Common myeloid progenitor, CD34-positive (primary cell): ENCODE data around the gene EXOSC5.
A peak's percentile ranks its signal among the peaks of the same experiment; 100 is the strongest.
"Not testable (repeated sequence)": the region's sequence is repeated elsewhere in the genome, so short reads cannot be mapped to it uniquely, and the experiment has no call there.

Experiments
- CTCF ChIA-PET: fragments of 350-600 bp; sonication (Branson Sonifier 250); formaldehyde crosslinking; loops from one replicate; lab custom pipeline; 2021; ENCODE audit warnings: antibody characterized with exemption; lab: Charles Lee
- POLR2A ChIA-PET: fragments of 350-600 bp; sonication (Branson Sonifier 250); formaldehyde crosslinking; loops from one replicate; lab custom pipeline; 2021; ENCODE audit warnings: antibody characterized with exemption; lab: Charles Lee
- DNase-seq, 3 donors: peaks; one replicate each; pipeline versions ENCODE4 v3.0.0 to v3.0.0-alpha.2; 2013
- H3K27ac ChIP-seq, 2 experiments: 1 replicate in 1 of 2; 2 replicates in 1 of 2; pipeline ENCODE4 v1.7.0; 2013; ENCODE audit warnings: inconsistent platforms in 2 of 2, low read length in 2 of 2, mild to moderate bottlenecking in 2 of 2, low read depth in 1 of 2, moderate library complexity in 1 of 2; ENCODE audit not compliant: severe bottlenecking in 2 of 2, insufficient read depth in 1 of 2, poor library complexity in 1 of 2
- H3K27me3 ChIP-seq, 5 experiments: replicated peaks in 2 of 5; 1 replicate in 3 of 5; 2 replicates in 2 of 5; pipeline versions ENCODE4 v1.6.1 to v1.7.0; 2013; ENCODE audit warnings: low read length in 4 of 5, mild to moderate bottlenecking in 2 of 5, moderate library complexity in 2 of 5, inconsistent platforms in 1 of 5; ENCODE audit not compliant: insufficient read depth in 5 of 5, control insufficient read depth in 4 of 5
- H3K36me3 ChIP-seq, 4 experiments: 1 replicate in 2 of 4; 2 replicates in 2 of 4; pipeline versions ENCODE4 v1.6.1 to v1.7.0; 2013; ENCODE audit warnings: low read length in 3 of 4, control low read depth in 1 of 4, mild to moderate bottlenecking in 1 of 4; ENCODE audit not compliant: control insufficient read depth in 4 of 4, insufficient read depth in 4 of 4
- H3K4me1 ChIP-seq, 4 experiments: 1 replicate in 3 of 4; 2 replicates in 1 of 4; pipeline versions ENCODE4 v1.6.1 to v1.7.1; 2013; ENCODE audit warnings: low read length in 3 of 4, mild to moderate bottlenecking in 3 of 4, control low read depth in 1 of 4, inconsistent platforms in 1 of 4, moderate library complexity in 1 of 4; ENCODE audit not compliant: control insufficient read depth in 4 of 4, insufficient read depth in 4 of 4; ENCODE audit errors: control extremely low read depth in 1 of 4
- H3K4me3 ChIP-seq, 7 experiments: 1 replicate in 4 of 7; 2 replicates in 3 of 7; pipeline versions ENCODE4 v1.5.1 to v1.7.0; 2013; ENCODE audit warnings: mild to moderate bottlenecking in 7 of 7, low read length in 6 of 7, moderate library complexity in 6 of 7, inconsistent platforms in 2 of 7, low read depth in 2 of 7, control low read depth in 1 of 7; ENCODE audit not compliant: insufficient read depth in 4 of 7, control insufficient read depth in 1 of 7; ENCODE audit errors: extremely low read depth in 1 of 7
- H3K9me3 ChIP-seq, 5 experiments: 1 replicate in 4 of 5; 2 replicates in 1 of 5; pipeline versions ENCODE4 v1.6.1 to v1.7.1; 2013; ENCODE audit warnings: low read length in 4 of 5, mild to moderate bottlenecking in 2 of 5, inconsistent platforms in 1 of 5, low read depth in 1 of 5, moderate library complexity in 1 of 5; ENCODE audit not compliant: control insufficient read depth in 4 of 5, insufficient read depth in 2 of 5; ENCODE audit errors: control extremely low read depth in 1 of 5
- WGBS: methylation state at CpG from one replicate; pipeline ENCODE4 v1.1.5; 2013; ENCODE audit not compliant: insufficient coverage; 5-methylcytosine and 5-hydroxymethylcytosine counted together

Gene EXOSC5

DNA sequence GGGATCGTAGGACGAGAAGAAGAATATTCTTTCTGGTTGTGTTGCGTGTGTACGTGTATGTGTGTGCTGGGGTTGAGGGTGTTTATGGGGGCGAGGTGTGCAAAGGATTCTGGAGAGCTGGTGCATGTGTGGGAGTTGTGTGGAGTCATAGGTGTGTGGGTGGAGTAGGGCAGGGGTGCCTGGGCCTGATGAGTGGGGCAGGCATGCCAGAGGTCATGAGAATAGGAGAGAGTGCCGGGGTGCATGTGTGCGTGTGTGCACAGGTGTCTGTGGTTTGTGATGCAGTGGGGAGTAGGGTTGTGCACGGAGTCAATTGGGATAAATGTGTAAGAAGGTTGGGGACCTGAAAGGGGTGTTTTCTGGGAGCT, 20.2 kb downstream of the EXOSC5 start:
- H3K27ac ChIP-seq = peak overlapping the region in 1 of 2 experiments; percentile 25
- no peaks in the 10 kb centered on the region for H3K27me3 ChIP-seq
- H3K4me1 ChIP-seq = peaks cover 3 to 31% (median 19%) of the 10 kb centered on the region in 4 experiments
- H3K4me3 ChIP-seq = peak overlapping the region in 5 of 7 experiments; percentile 56 to 85 (median 72)
- POLR2A ChIA-PET = no interaction called here
- peaks cover 0 to 11% (median 1%) of the 10 kb centered on the region in 4 experiments for H3K36me3 ChIP-seq
- 72% methylated on average over 8 of the region's 8 CpGs for WGBS
- H3K9me3 ChIP-seq = no peaks in the 10 kb centered on the region
- no peak for DNase-seq
- CTCF ChIA-PET = interaction anchor here (1.1 to 4.5 kb wide), 4 partner anchors 10 to 54 kb away, joined by 3 to 38 read pairs (median 8); partner anchors contain the start of gene B9D2

GRCh38 chr19:41376241-41376997, 20.7 kb downstream of the EXOSC5 start, which contains the start of gene TMEM91:
TSS of gene TMEM91 (plus strand) at chr19:41376533. CDS start at chr19:41378310, 1,777 bp downstream.
- 3% methylated on average over 36 of the region's 47 CpGs for WGBS
- DNase-seq = peak in 2 of 3 donors; percentile 28 to 36
- Histone ChIP-seq H3K9me3 (no peaks in the 10 kb centered on the region), H3K4me1 (peaks cover 3 to 31% (median 19%) of the 10 kb centered on the region in 4 experiments), H3K27me3 (no peaks in the 10 kb centered on the region), H3K4me3 (peak within 1 kb of the TSS in 6 of 7 experiments; percentile 43 to 85 (median 66)), H3K27ac (peak within 1 kb of the TSS in 1 of 2 experiments; percentile 25), H3K36me3 (peaks cover 0 to 9% (median 1%) of the 10 kb centered on the region in 4 experiments)
- ChIA-PET CTCF (interaction anchor here (0.9 to 4.5 kb wide), 6 partner anchors 10 to 55 kb away, joined by 3 to 38 read pairs (median 5); partner anchors contain the start of gene B9D2), POLR2A (no interaction called here)

DNA sequence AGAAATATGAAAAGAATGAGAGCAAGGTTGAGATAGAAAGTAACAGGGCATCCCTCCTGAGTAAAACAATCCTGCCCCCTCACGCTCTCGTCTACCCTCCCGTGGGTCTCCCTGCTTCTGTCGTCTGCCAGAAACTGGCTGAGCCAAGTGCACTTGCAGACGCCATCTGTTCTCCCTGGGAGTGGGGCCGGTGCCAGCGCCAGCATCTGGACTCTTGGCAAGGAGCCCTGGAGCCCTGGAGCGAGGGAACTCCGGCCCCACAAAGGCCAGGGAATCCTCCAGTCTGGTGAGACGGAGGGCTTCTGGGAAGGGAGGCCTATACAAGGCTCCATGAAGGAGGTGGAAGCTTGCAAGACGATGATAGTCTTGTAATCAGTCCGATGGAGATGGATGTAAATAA, 23.2 kb downstream of the EXOSC5 start:
- ChIA-PET POLR2A (no interaction called here), CTCF (no interaction called here)
- Histone ChIP-seq H3K27ac (no peak overlapping the region), H3K9me3 (no peaks in the 10 kb centered on the region), H3K27me3 (no peaks in the 10 kb centered on the region), H3K36me3 (peaks cover 0 to 6% (median 0%) of the 10 kb centered on the region in 4 experiments), H3K4me1 (peaks cover 3 to 35% (median 18%) of the 10 kb centered on the region in 4 experiments), H3K4me3 (no peak overlapping the region)
- DNase-seq = no peak
- WGBS = 93% methylated on average over 9 of the region's 12 CpGs

DNA sequence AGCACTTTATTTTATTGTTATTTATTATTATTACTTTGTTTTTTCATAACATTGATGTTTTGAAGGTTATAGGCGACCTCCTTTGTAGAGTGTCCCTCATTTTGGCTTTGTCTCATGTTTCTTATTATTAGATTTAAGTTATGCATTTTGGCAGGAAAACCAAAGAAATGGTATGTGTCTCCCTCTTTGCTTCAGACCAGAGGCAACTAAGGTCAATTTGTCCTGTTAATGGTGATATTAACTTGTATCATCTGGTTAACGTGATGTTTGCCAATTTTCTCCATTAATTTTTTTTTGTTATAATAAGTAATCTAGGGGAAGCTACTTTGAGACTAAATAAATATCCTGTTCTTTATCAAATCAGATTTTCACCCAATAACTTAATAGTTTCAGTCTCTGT, 24.7 kb downstream of the EXOSC5 start:
- no peak for DNase-seq
- Histone ChIP-seq H3K27me3 (no peaks in the 10 kb centered on the region), H3K36me3 (peaks cover 0 to 3% (median 0%) of the 10 kb centered on the region in 4 experiments), H3K9me3 (no peaks in the 10 kb centered on the region), H3K4me3 (no peak overlapping the region), H3K27ac (no peak overlapping the region), H3K4me1 (peaks cover 3 to 40% (median 24%) of the 10 kb centered on the region in 4 experiments)
- WGBS = no CpG with 5 or more reads among the region's 2 CpGs
- CTCF ChIA-PET = interaction anchor here (1.6 to 2.1 kb wide), 2 partner anchors 9 to 45 kb away, joined by 4 to 6 read pairs; partner anchors contain the start of gene B9D2
- POLR2A ChIA-PET = no interaction called here

DNA sequence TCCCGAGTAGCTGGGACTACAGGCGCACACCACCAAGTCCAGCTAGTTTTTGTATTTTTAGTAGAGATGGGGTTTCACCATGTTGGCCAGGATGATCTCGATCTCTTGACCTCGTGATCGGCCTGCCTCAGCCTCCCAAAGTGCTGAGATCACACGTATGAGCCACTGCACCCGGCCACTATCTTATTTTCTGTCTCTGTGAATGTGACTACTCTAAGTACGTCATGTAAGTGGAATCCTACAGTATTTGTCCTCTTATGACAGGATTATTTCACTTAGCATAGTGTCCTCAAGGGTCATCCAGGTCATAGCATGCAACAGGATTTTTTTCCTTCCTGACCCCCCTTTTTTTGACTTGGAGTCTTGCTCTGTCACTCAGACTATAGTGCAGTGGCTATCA, 25.6 kb downstream of the EXOSC5 start:
- WGBS = 96% methylated on average over 8 of the region's 8 CpGs
- Histone ChIP-seq H3K27me3 (no peaks in the 10 kb centered on the region), H3K4me1 (peaks cover 3 to 40% (median 30%) of the 10 kb centered on the region in 4 experiments), H3K4me3 (no peak overlapping the region), H3K9me3 (no peaks in the 10 kb centered on the region), H3K36me3 (peaks cover 0 to 3% (median 0%) of the 10 kb centered on the region in 4 experiments), H3K27ac (no peak overlapping the region)
- DNase-seq = no peak
- POLR2A ChIA-PET = no interaction called here
- CTCF ChIA-PET = interaction anchor here (0.7 to 2.1 kb wide), 5 partner anchors 8 to 293 kb away, joined by 3 to 6 read pairs (median 3); partner anchors contain the start of gene B9D2

DNA sequence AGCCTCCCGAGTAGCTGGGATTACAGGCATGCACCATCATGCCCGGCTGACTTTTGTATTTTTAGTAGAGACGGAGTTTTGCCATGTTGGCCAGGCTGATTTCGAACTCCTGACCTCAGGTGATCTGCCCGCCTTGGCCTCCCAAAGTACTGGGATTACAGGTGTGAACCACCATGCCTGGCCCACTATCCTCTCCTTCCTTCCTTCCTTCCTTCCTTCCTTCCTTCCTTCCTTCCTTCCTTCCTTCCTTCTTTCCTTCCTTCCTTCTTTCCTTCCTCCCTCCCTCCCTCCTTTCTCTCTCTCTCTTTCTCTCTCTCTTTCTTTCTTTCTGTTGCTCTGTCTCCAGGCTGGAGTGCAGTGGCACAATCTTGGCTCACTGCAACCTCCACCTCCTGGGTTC, 26.0 kb downstream of the EXOSC5 start:
- CTCF ChIA-PET = interaction anchor here (0.7 to 1.6 kb wide), 3 partner anchors 11 to 293 kb away, joined by 3 to 4 read pairs (median 3); no protein-coding TSS in a partner anchor

More for the DNA sequence above, 26.0 kb downstream of the EXOSC5 start:
- H3K27me3 ChIP-seq, H3K9me3 ChIP-seq, DNase-seq, POLR2A ChIA-PET, H3K36me3 ChIP-seq, H3K27ac ChIP-seq, H3K4me3 ChIP-seq: not testable (repeated sequence)
- 96% methylated on average over 5 of the region's 5 CpGs for WGBS
- peaks cover 2 to 40% (median 32%) of the 10 kb centered on the region in 4 experiments for H3K4me1 ChIP-seq
